Measurements from ENCODE around the gene APBB2. TPM values are rescaled to one million over a fixed set of nuclear protein-coding genes. Genes with fewer than 3 reads are reported as not detected.

The APBB2 gene
- total and polyA plus RNA-seq, 8 donors, result 4.7 to 55.4 (median 23.1) TPM

DNA sequence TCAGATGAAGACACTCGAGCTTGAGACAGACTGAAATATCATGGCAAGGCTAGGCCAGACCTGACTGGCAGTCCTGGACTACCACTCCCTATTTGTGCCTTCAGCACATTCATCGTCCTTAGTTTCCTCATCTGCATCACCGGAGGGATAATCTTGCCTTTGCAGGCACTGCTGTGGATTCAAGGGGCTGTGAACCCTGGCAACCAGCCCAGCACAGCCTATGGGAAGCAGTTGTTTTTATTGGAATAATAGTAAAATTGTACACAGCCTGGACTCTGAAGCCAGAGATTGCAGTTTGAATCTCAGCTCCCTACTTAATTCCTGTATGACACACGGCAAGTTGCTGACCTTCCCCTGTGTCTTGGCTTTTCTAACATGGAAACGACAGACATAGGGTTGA is 303.6 kb downstream of the APBB2 start:
- no peak overlapping the region for H3K4me3 ChIP-seq
- no peak overlapping the region for H3K27ac ChIP-seq
- peaks cover 0 to 12% (median 8%) of the 10 kb centered on the region in 4 donors for H3K4me1 ChIP-seq
- no peaks in the 10 kb centered on the region for H3K9me3 ChIP-seq
- peaks cover 0 to 19% (median 0%) of the 10 kb centered on the region in 4 donors for H3K36me3 ChIP-seq
- intact Hi-C loops (cut with DNase I; ENCODE audit: low total_unique reads), result no loop called here
- H3K27me3 ChIP-seq, result no peaks in the 10 kb centered on the region
- no peak for DNase-seq
- TF ChIP-seq POLR2A (IDR thresholded peaks at IDR 0.05) (no peak), POLR2AphosphoS5 (IDR thresholded peaks at IDR 0.05) (no peak), EP300 (IDR thresholded peaks at IDR 0.05) (no peak)
- TF ChIP-seq, protein P1, sequence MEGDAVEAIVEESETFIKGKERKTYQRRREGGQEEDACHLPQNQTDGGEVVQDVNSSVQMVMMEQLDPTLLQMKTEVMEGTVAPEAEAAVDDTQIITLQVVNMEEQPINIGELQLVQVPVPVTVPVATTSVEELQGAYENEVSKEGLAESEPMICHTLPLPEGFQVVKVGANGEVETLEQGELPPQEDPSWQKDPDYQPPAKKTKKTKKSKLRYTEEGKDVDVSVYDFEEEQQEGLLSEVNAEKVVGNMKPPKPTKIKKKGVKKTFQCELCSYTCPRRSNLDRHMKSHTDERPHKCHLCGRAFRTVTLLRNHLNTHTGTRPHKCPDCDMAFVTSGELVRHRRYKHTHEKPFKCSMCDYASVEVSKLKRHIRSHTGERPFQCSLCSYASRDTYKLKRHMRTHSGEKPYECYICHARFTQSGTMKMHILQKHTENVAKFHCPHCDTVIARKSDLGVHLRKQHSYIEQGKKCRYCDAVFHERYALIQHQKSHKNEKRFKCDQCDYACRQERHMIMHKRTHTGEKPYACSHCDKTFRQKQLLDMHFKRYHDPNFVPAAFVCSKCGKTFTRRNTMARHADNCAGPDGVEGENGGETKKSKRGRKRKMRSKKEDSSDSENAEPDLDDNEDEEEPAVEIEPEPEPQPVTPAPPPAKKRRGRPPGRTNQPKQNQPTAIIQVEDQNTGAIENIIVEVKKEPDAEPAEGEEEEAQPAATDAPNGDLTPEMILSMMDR (IDR thresholded peaks at IDR 0.05), result no peak
- WGBS, 5 donors, result 78 to 91% (median 85%) methylated on average over 5 of the region's 5 CpGs

DNA sequence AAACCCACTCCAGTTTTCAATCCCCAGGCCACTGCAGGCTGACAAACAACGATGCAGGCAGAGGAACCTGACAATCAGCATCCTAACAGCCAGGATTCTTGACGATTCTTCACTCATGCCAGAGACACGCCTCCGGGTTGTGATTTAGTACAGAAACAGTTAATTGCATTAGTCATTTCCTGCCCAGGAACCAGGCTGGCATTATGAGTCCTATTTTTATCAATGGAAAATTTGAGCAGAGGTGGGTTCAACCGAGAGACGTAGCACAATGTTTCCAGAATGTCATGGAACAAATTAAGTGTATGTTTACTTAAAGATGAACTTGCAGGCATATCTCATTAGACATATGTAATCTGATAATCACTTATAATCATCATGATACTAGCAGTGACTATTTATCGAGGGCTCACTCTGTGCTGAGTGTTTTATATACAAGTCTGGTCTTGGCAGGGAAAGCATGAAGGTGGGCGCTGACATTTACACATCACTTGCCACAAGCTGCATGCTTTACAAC is 304.9 kb downstream of the APBB2 start:
- TF ChIP-seq, protein P1 (IDR thresholded peaks at IDR 0.05), result no peak
- TF ChIP-seq POLR2A (IDR thresholded peaks at IDR 0.05), result no peak
- TF ChIP-seq POLR2AphosphoS5 (IDR thresholded peaks at IDR 0.05), result no peak
- no peak for TF ChIP-seq EP300 (IDR thresholded peaks at IDR 0.05)

DNA sequence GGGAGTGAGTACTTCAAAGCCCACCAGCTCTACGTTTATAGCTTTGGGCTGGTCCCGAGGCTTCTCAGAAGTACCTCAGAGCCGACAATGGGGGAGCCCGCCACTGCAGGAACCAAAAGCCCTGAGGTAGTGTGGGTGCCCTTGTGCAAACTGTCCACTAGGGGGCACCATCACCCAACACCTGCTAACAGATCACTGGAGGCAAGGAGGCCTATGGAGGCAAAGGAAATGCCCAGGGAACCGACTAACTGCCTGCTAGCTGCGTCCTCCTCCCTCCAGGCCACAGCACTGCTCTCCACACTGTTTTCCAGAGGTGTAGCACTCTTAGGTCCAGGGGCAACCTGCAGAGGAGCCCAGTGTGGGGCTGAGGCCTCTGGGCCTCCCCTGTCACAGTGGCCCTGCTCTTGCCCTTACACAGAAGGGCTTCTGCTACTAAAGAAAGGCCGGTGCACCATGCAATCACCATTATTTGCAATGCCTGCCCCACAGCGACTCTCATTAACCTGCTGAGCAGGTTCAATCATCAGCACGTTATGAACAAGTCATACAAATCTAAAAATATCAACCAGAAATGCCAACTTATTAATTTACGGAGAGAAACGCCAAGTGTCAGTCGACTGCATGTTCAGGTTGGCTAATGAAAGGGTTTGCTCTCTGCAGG is 305.5 kb downstream of the APBB2 start:
- peak; percentile 64 to 91 for DNase-seq
- 43 to 59% (median 47%) methylated on average over 10 to 12 of the region's 12 CpGs for WGBS, 5 donors
- H3K27ac ChIP-seq, result peak overlapping the region in 3 of 5 donors; percentile 11 to 32 (median 18)
- no peak overlapping the region for H3K4me3 ChIP-seq
- H3K27me3 ChIP-seq, result no peaks in the 10 kb centered on the region
- TF ChIP-seq, protein P1 (IDR thresholded peaks at IDR 0.05), result peak in 5 of 7 experiments; percentile 44 to 89 (median 76)
- no peak for TF ChIP-seq EP300 (IDR thresholded peaks at IDR 0.05)
- no peaks in the 10 kb centered on the region for H3K9me3 ChIP-seq
- peaks cover 0 to 22% (median 0%) of the 10 kb centered on the region in 4 donors for H3K36me3 ChIP-seq
- intact Hi-C loops (cut with DNase I; ENCODE audit: low total_unique reads), result no loop called here
- peaks cover 0 to 12% (median 8%) of the 10 kb centered on the region in 4 donors for H3K4me1 ChIP-seq

More for the DNA sequence above, 304.9 kb downstream of the APBB2 start:
- Histone ChIP-seq H3K27ac (peak overlapping the region in 1 of 5 donors; percentile 32), H3K9me3 (no peaks in the 10 kb centered on the region), H3K36me3 (peaks cover 0 to 22% (median 0%) of the 10 kb centered on the region in 4 donors), H3K27me3 (no peaks in the 10 kb centered on the region), H3K4me1 (peaks cover 0 to 12% (median 8%) of the 10 kb centered on the region in 4 donors), H3K4me3 (no peak overlapping the region)
- peak in 1 of 2 donors; percentile 62 for DNase-seq
- 39 to 51% (median 46%) methylated on average over 8 of the region's 8 CpGs for WGBS, 5 donors
- intact Hi-C loops (cut with DNase I; ENCODE audit: low total_unique reads), result no loop called here

DNA sequence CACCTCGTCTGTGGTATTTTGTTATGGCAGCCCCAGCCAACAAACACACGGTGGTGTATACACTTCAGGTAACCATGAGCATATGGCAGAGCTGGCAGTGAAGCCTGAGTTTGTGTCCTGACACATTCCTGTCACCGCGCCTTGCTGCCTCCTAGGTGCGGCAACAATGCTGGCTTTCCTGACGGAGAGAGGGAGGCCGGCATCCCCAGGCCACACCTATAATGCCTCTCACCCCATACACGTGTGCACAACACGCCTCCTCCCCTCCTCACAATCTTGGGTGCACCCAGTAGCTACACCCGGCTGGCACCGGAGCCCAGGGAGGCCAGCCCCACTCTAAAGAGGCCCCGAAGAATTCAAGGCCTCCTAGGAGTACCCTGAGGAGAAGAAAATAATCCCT is 306.0 kb downstream of the APBB2 start:
- H3K27ac ChIP-seq, result peak overlapping the region in 3 of 5 donors; percentile 11 to 32 (median 18)

More for the DNA sequence above, 306.0 kb downstream of the APBB2 start:
- Histone ChIP-seq H3K4me1 (peaks cover 0 to 12% (median 8%) of the 10 kb centered on the region in 4 donors), H3K4me3 (no peak overlapping the region), H3K9me3 (no peaks in the 10 kb centered on the region), H3K27me3 (no peaks in the 10 kb centered on the region), H3K36me3 (peaks cover 0 to 22% (median 0%) of the 10 kb centered on the region in 4 donors)
- TF ChIP-seq, protein P1 (IDR thresholded peaks at IDR 0.05), result no peak
- TF ChIP-seq EP300 (IDR thresholded peaks at IDR 0.05), result no peak
- no peak for TF ChIP-seq POLR2AphosphoS5 (IDR thresholded peaks at IDR 0.05)
- no peak for TF ChIP-seq POLR2A (IDR thresholded peaks at IDR 0.05)
- intact Hi-C loops (cut with DNase I; ENCODE audit: low total_unique reads), result no loop called here
- WGBS, 5 donors, result 60 to 74% (median 67%) methylated on average over 11 to 12 of the region's 12 CpGs
- DNase-seq, result peak in 1 of 2 donors; percentile 69
